GM12878 (cell line): ENCODE data around the gene AXDND1.

Source experiments
- BCL11A ChIP-seq: IDR thresholded peaks from 2 replicates; pipeline ENCODE4 v1.6.1; 2011; ENCODE audit warnings: low read depth, low read length
- CBX5 ChIP-seq: sonication (generic); IDR thresholded peaks from 2 replicates; pipeline ENCODE4 v1.6.1; 2016; ENCODE audit warnings: low read depth, moderate library complexity, mild to moderate bottlenecking, inconsistent platforms
- CTCF ChIP-seq, 3 experiments: IDR thresholded peaks in 2 of 3; conservative IDR thresholded peaks in 1 of 3; 2 replicates each; pipeline ENCODE4 v1.5.1; 2011; ENCODE audit warnings: low read depth in 3 of 3, low read length in 3 of 3, mild to moderate bottlenecking in 3 of 3, control low read depth in 2 of 3, moderate library complexity in 2 of 3, inconsistent platforms in 1 of 3, mixed read lengths in 1 of 3; ENCODE audit not compliant: control insufficient read depth in 2 of 3, insufficient read depth in 1 of 3; ENCODE audit errors: extremely low read depth in 1 of 3
- EP300 ChIP-seq, 2 experiments: fragments of 150-350 bp in 1 of 2; IDR thresholded peaks; 2 replicates each; pipeline ENCODE4 v1.6.1; 2011 to 2012; ENCODE audit warnings: low read depth in 2 of 2, low read length in 2 of 2, borderline replicate concordance in 1 of 2, improper control_type of control experiment in 1 of 2, inconsistent platforms in 1 of 2; ENCODE audit not compliant: control insufficient read depth in 1 of 2
- EZH2 ChIP-seq: IDR thresholded peaks from 2 replicates; pipeline ENCODE4 v1.6.1; 2012; ENCODE audit warnings: low read depth, mild to moderate bottlenecking, control low read depth, inconsistent platforms, low read length, borderline replicate concordance; ENCODE audit not compliant: control insufficient read depth
- GABPA ChIP-seq: IDR thresholded peaks from 2 replicates; pipeline ENCODE4 v1.6.1; 2014; ENCODE audit warnings: antibody characterized with exemption, low read depth, mild to moderate bottlenecking, inconsistent platforms
- JUND ChIP-seq: IDR thresholded peaks from 2 replicates; pipeline ENCODE4 v1.6.1; 2012; ENCODE audit warnings: low read depth, mild to moderate bottlenecking, low read length, improper control_type of control experiment, moderate library complexity
- MYC ChIP-seq: IDR thresholded peaks from 2 replicates; pipeline ENCODE4 v1.6.1; 2011; ENCODE audit warnings: mild to moderate bottlenecking, low read length, moderate library complexity, inconsistent platforms; ENCODE audit not compliant: insufficient read depth, insufficient replicate concordance, insufficient read length, severe bottlenecking
- POLR2A ChIP-seq: IDR thresholded peaks from 2 replicates; pipeline ENCODE4 v1.6.1; 2011; ENCODE audit warnings: low read depth, mild to moderate bottlenecking, low read length
- RFX5 ChIP-seq: IDR thresholded peaks from 2 replicates; pipeline ENCODE4 v1.6.1; 2011; ENCODE audit warnings: low read depth, low read length, improper control_type of control experiment
- YBX1 ChIP-seq: fragments of 450-650 bp; IDR thresholded peaks from 2 replicates; pipeline ENCODE4 v1.6.1; 2016; ENCODE audit warnings: antibody characterized with exemption
- ZBTB33 ChIP-seq: fragments of 450-650 bp; IDR thresholded peaks from 2 replicates; pipeline ENCODE4 v1.6.1; 2017; ENCODE audit warnings: mild to moderate bottlenecking
- TF ChIP-seq, protein P1 (sequence below): IDR thresholded peaks from 2 replicates; pipeline ENCODE4 v1.6.1; 2012; ENCODE audit warnings: low read depth, low read length, improper control_type of control experiment

- TF ChIP-seq JUND (no peak), EP300 (IDR thresholded peaks at IDR 0.05; ENCODE audit: borderline replicate concordance in 1 of 2, control insufficient read depth in 1 of 2, low read depth in 2 of 2, low read length in 2 of 2) (no peak), CTCF (IDR thresholded peaks at IDR 0.05 in 2 of 3, conservative IDR thresholded peaks at IDR 0.05 in 1 of 3; ENCODE audit: control insufficient read depth in 2 of 3, extremely low read depth in 1 of 3, insufficient read depth in 1 of 3, low read depth in 3 of 3, low read length in 3 of 3) (no peak), YBX1 (no peak), BCL11A (no peak), MYC (no peak), CBX5 (no peak), ZBTB33 (no peak), POLR2A (no peak), GABPA (no peak), EZH2 (no peak), RFX5 (no peak)
- TF ChIP-seq, protein P1, sequence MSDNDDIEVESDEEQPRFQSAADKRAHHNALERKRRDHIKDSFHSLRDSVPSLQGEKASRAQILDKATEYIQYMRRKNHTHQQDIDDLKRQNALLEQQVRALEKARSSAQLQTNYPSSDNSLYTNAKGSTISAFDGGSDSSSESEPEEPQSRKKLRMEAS = no peak
Observed at GRCh38 chr1:179325836-179326235, 39.9 kb upstream of the AXDND1 start.
